Measurements from ENCODE around the gene HHAT. TPM values are rescaled to one million over a fixed set of nuclear protein-coding genes. Genes with fewer than 3 reads are reported as not detected.

Gene HHAT
- polyA plus RNA-seq, 3 donors: 1.1 to 1.6 (median 1.5) TPM

- no peak for TF ChIP-seq CTCF (IDR thresholded peaks at IDR 0.05)
- H4K20me1 ChIP-seq (ENCODE audit: insufficient read depth, low read length): no peaks in the 10 kb centered on the region
- H3K4me2 ChIP-seq (replicated peaks; ENCODE audit: extremely low read depth, low read length, poor library complexity, severe bottlenecking): no peak overlapping the region
- H3K36me3 ChIP-seq (replicated peaks in 1 of 2; ENCODE audit: control insufficient read depth in 1 of 2, insufficient read depth in 2 of 2, low read length in 2 of 2): no peaks in the 10 kb centered on the region
- no peak overlapping the region for H3K27ac ChIP-seq (ENCODE audit: low read depth in 1 of 2, low read length in 2 of 2)
- H3K27me3 ChIP-seq (ENCODE audit: control insufficient read depth in 2 of 2, insufficient read depth in 2 of 2, low read length in 2 of 2): no peaks in the 10 kb centered on the region
- no peaks in the 10 kb centered on the region for H3K9me3 ChIP-seq (replicated peaks in 1 of 2; ENCODE audit: control insufficient read depth in 1 of 2, insufficient read depth in 1 of 2, low read length in 2 of 2)
- H3K4me1 ChIP-seq (ENCODE audit: control insufficient read depth in 1 of 2, insufficient read depth in 2 of 2, low read length in 2 of 2): peaks cover 0 to 5% of the 10 kb centered on the region in 2 donors
- 94% methylated on average over 3 of the region's 3 CpGs for WGBS (ENCODE audit: insufficient coverage)
- H3K27ac Mint-ChIP-seq: no peak overlapping the region
- H3K36me3 Mint-ChIP-seq: no peaks in the 10 kb centered on the region
- peaks cover 0 to 2% (median 0%) of the 10 kb centered on the region in 3 donors for H3K27me3 Mint-ChIP-seq (ENCODE audit: low read depth in 3 of 3)
- H2AFZ ChIP-seq (ENCODE audit: insufficient read depth, low read depth, low read length, poor library complexity, severe bottlenecking): no peak overlapping the region
- no peak overlapping the region for H3K4me3 Mint-ChIP-seq
- H3K9ac ChIP-seq (ENCODE audit: insufficient read depth, low read length, poor library complexity, severe bottlenecking): no peak overlapping the region
- H3K4me3 ChIP-seq (replicated peaks in 1 of 3; ENCODE audit: low read depth in 2 of 3, low read length in 3 of 3): no peak overlapping the region
- H3K79me2 ChIP-seq (ENCODE audit: insufficient read depth, low read length): no peaks in the 10 kb centered on the region
- DNase-seq: no peak
- H3K9me3 Mint-ChIP-seq: peaks cover 0 to 2% (median 0%) of the 10 kb centered on the region in 7 donors
- H3K4me1 Mint-ChIP-seq: peaks cover 6% of the 10 kb centered on the region
- intact Hi-C loops (cut with micrococcal nuclease): no loop called here
Observed at GRCh38 chr1:210676539-210676938, 347.8 kb downstream of the HHAT start.

- no peaks in the 10 kb centered on the region for H3K36me3 ChIP-seq (replicated peaks in 1 of 2; ENCODE audit: control insufficient read depth in 1 of 2, insufficient read depth in 2 of 2, low read length in 2 of 2)
- Mint-ChIP-seq H3K4me1 (peaks cover 8% of the 10 kb centered on the region), H3K36me3 (no peaks in the 10 kb centered on the region), H3K9me3 (peaks cover 0 to 2% (median 0%) of the 10 kb centered on the region in 7 donors), H3K4me3 (no peak overlapping the region), H3K27ac (no peak overlapping the region), H3K27me3 (ENCODE audit: low read depth in 3 of 3) (peaks cover 0 to 2% (median 0%) of the 10 kb centered on the region in 3 donors)
- no peaks in the 10 kb centered on the region for H3K9me3 ChIP-seq (replicated peaks in 1 of 2; ENCODE audit: control insufficient read depth in 1 of 2, insufficient read depth in 1 of 2, low read length in 2 of 2)
- H2AFZ ChIP-seq (ENCODE audit: insufficient read depth, low read depth, low read length, poor library complexity, severe bottlenecking): no peak overlapping the region
- H3K4me1 ChIP-seq (ENCODE audit: control insufficient read depth in 1 of 2, insufficient read depth in 2 of 2, low read length in 2 of 2): peaks cover 0 to 5% of the 10 kb centered on the region in 2 donors
- intact Hi-C loops (cut with micrococcal nuclease): no loop called here
- no CpG with 5 or more reads among the region's 4 CpGs for WGBS (ENCODE audit: insufficient coverage)
- H3K9ac ChIP-seq (ENCODE audit: insufficient read depth, low read length, poor library complexity, severe bottlenecking): no peak overlapping the region
- no peaks in the 10 kb centered on the region for H4K20me1 ChIP-seq (ENCODE audit: insufficient read depth, low read length)
- H3K4me2 ChIP-seq (replicated peaks; ENCODE audit: extremely low read depth, low read length, poor library complexity, severe bottlenecking): no peak overlapping the region
- no peak for DNase-seq
- H3K79me2 ChIP-seq (ENCODE audit: insufficient read depth, low read length): no peaks in the 10 kb centered on the region
- H3K4me3 ChIP-seq (replicated peaks in 1 of 3; ENCODE audit: low read depth in 2 of 3, low read length in 3 of 3): no peak overlapping the region
- H3K27me3 ChIP-seq (ENCODE audit: control insufficient read depth in 2 of 2, insufficient read depth in 2 of 2, low read length in 2 of 2): no peaks in the 10 kb centered on the region
- H3K27ac ChIP-seq (ENCODE audit: low read depth in 1 of 2, low read length in 2 of 2): no peak overlapping the region
- TF ChIP-seq CTCF (IDR thresholded peaks at IDR 0.05): no peak
Observed at GRCh38 chr1:210677533-210677932, 348.8 kb downstream of the HHAT start.
